Measurements from ENCODE around the gene ST3GAL5.

GRCh38 chr2:85914922-85915321 lies 26.1 kb upstream of the ST3GAL5 start:
- TF ChIP-seq POLR2AphosphoS5 (IDR thresholded peaks at IDR 0.05): no peak
- TF ChIP-seq CTCF (IDR thresholded peaks at IDR 0.05): no peak
- TF ChIP-seq POLR2A (IDR thresholded peaks at IDR 0.05): no peak
